GM12873 (cell line): ENCODE results near the gene GJA3.

ENCODE experiments used
- CTCF ChIP-seq: IDR thresholded peaks from 2 replicates; pipeline ENCODE4 v1.5.1; 2012; ENCODE audit warnings: low read depth, mild to moderate bottlenecking, moderate library complexity, low read length, control low read depth; ENCODE audit not compliant: insufficient read depth; ENCODE audit errors: missing control alignments

The GJA3 gene

GRCh38 chr13:20177049-20177831 lies 16.4 kb upstream of the GJA3 start:
- no peak for TF ChIP-seq CTCF

DNA sequence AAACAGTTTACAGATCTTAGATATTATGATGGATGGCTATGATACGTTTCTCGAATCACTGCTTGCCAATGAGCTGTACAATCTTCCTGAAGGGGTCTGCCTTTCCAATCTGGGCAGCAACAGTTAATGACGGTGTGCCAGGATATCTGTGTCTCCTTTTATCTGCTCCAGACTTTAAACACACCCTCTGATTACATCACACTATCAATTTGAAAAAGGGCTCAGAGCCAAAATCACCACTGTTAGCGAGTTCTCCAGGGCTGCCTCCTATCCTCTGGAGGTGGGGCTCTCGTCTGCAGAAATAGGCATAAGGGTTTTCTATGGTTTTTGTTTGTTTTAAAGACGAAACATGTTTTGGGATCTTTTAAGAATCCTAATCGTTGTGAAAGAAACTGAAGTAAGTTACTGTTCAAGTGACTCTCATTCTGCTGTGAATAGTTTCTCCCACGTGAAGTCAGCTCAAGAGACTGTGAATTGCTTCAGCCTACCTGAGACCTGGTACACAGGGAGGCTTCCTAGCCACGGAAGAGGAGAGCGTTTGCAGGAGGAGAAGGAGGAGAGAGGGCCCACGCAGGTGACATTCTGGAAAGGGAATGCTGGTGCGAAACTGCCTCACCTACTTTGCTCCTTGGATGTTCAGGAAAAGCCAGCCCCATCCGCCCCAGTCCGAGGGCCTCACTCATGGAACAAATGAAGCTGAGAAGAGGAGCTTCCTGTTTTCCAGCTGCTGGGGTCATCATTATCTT lies 15.2 kb upstream of the GJA3 start:
- TF ChIP-seq CTCF, result no peak

- no peak for TF ChIP-seq CTCF
Observed at GRCh38 chr13:20175406-20175794, 14.5 kb upstream of the GJA3 start.

GRCh38 chr13:20174656-20175405 lies 14.0 kb upstream of the GJA3 start:
- no peak for TF ChIP-seq CTCF

- no peak for TF ChIP-seq CTCF
Observed at GRCh38 chr13:20173116-20173746, 12.4 kb upstream of the GJA3 start.

- TF ChIP-seq CTCF, result no peak
Observed at GRCh38 chr13:20171364-20171763, 10.5 kb upstream of the GJA3 start.
